ENCODE data around the gene DBR1. TPM values are rescaled to one million over a fixed set of nuclear protein-coding genes. Genes with fewer than 3 reads are reported as not detected.

Gene DBR1
- total and polyA plus RNA-seq, 9 of the 15 experiments (the other 6 are each of a cell fraction or from before 2014, with no cell fraction given), result 2.7 to 14.1 (median 10.9) TPM

DNA sequence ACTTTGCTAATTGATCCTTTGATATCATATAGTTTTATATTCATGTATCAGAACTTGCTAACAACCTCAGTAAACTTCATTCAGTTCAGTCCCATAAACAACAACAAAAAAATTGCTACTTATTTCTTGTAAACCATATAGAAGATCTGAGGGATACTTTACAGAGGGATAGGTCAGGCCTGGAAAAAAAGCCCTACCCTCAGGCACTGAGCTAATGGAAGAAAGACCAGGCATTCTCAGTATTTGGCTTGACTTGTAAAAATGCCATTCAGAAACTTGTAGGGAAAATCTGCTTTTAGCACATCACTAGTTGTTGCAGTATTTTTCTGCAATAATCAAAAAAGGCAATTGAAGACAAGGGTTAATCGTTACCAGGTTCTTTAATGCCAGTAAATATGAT, 45.5 kb upstream of the DBR1 start:
- ATAC-seq (no peak), FAIRE-seq (no peak), DNase-seq (ENCODE audit: extremely low read depth in 1 of 4, low spot score in 3 of 4) (no peak)
- Histone ChIP-seq H4K20me1 (replicated peaks; ENCODE audit: control insufficient read depth, insufficient read depth, low read length) (no peaks in the 10 kb centered on the region), H2AFZ (ENCODE audit: low read depth, low read length) (no peak overlapping the region), H3K27me3 (ENCODE audit: control insufficient read depth in 2 of 2, insufficient read depth in 2 of 2, low read length in 2 of 2) (no peaks in the 10 kb centered on the region), H3K36me3 (ENCODE audit: control insufficient read depth, insufficient read depth, low read length) (peaks cover 50% of the 10 kb centered on the region), H3K4me2 (ENCODE audit: insufficient read depth, low read length) (no peak overlapping the region), H3K27ac (ENCODE audit: extremely low read depth, low read depth, low read length) (no peak overlapping the region), H3K9me3 (replicated peaks; ENCODE audit: control insufficient read depth, insufficient read depth, low read depth, low read length) (no peaks in the 10 kb centered on the region), H3K4me3 (no peak overlapping the region), H3K4me1 (replicated peaks in 1 of 2; ENCODE audit: control insufficient read depth in 2 of 2, insufficient read depth in 2 of 2, low read length in 2 of 2) (no peaks in the 10 kb centered on the region; a peak in 1 of 5 replicates), H3K9me1 (ENCODE audit: control insufficient read depth, insufficient read depth, low read length) (no peaks in the 10 kb centered on the region), H3K79me2 (ENCODE audit: control insufficient read depth, insufficient read depth, low read length) (peaks cover 58% of the 10 kb centered on the region), H3K9ac (ENCODE audit: insufficient read depth in 1 of 2, low read depth in 2 of 2, low read length in 2 of 2) (no peak overlapping the region)
- TF ChIP-seq HMG20A (CRISPR knock-in tag; conservative IDR thresholded peaks at IDR 0.05), result no peak
- no peak for TF ChIP-seq ZSCAN29 (IDR thresholded peaks at IDR 0.05)
- no peak for TF ChIP-seq RAD21 (CRISPR knock-in tag; conservative IDR thresholded peaks at IDR 0.05 in 1 of 2, IDR thresholded peaks at IDR 0.05 in 1 of 2)
- TF ChIP-seq, protein P1, sequence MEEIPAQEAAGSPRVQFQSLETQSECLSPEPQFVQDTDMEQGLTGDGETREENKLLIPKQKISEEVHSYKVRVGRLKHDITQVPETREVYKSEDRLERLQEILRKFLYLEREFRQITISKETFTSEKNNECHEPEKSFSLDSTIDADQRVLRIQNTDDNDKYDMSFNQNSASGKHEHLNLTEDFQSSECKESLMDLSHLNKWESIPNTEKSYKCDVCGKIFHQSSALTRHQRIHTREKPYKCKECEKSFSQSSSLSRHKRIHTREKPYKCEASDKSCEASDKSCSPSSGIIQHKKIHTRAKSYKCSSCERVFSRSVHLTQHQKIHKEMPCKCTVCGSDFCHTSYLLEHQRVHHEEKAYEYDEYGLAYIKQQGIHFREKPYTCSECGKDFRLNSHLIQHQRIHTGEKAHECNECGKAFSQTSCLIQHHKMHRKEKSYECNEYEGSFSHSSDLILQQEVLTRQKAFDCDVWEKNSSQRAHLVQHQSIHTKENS (CRISPR knock-in tag; IDR thresholded peaks at IDR 0.05), result no peak
- TF ChIP-seq ZC3H8 (IDR thresholded peaks at IDR 0.05), result no peak
- TF ChIP-seq, protein P2, sequence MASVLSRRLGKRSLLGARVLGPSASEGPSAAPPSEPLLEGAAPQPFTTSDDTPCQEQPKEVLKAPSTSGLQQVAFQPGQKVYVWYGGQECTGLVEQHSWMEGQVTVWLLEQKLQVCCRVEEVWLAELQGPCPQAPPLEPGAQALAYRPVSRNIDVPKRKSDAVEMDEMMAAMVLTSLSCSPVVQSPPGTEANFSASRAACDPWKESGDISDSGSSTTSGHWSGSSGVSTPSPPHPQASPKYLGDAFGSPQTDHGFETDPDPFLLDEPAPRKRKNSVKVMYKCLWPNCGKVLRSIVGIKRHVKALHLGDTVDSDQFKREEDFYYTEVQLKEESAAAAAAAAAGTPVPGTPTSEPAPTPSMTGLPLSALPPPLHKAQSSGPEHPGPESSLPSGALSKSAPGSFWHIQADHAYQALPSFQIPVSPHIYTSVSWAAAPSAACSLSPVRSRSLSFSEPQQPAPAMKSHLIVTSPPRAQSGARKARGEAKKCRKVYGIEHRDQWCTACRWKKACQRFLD (CRISPR knock-in tag; IDR thresholded peaks at IDR 0.05), result no peak
- TF ChIP-seq KLF13 (tag; IDR thresholded peaks at IDR 0.05; ENCODE audit: borderline replicate concordance, low read depth), result no peak
- TF ChIP-seq, protein P3, sequence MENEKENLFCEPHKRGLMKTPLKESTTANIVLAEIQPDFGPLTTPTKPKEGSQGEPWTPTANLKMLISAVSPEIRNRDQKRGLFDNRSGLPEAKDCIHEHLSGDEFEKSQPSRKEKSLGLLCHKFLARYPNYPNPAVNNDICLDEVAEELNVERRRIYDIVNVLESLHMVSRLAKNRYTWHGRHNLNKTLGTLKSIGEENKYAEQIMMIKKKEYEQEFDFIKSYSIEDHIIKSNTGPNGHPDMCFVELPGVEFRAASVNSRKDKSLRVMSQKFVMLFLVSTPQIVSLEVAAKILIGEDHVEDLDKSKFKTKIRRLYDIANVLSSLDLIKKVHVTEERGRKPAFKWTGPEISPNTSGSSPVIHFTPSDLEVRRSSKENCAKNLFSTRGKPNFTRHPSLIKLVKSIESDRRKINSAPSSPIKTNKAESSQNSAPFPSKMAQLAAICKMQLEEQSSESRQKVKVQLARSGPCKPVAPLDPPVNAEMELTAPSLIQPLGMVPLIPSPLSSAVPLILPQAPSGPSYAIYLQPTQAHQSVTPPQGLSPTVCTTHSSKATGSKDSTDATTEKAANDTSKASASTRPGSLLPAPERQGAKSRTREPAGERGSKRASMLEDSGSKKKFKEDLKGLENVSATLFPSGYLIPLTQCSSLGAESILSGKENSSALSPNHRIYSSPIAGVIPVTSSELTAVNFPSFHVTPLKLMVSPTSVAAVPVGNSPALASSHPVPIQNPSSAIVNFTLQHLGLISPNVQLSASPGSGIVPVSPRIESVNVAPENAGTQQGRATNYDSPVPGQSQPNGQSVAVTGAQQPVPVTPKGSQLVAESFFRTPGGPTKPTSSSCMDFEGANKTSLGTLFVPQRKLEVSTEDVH (IDR thresholded peaks at IDR 0.05; ENCODE audit: low read depth, partially characterized antibody), result no peak
- no peak for TF ChIP-seq ZZZ3 (IDR thresholded peaks at IDR 0.05)
- TF ChIP-seq, protein P4, sequence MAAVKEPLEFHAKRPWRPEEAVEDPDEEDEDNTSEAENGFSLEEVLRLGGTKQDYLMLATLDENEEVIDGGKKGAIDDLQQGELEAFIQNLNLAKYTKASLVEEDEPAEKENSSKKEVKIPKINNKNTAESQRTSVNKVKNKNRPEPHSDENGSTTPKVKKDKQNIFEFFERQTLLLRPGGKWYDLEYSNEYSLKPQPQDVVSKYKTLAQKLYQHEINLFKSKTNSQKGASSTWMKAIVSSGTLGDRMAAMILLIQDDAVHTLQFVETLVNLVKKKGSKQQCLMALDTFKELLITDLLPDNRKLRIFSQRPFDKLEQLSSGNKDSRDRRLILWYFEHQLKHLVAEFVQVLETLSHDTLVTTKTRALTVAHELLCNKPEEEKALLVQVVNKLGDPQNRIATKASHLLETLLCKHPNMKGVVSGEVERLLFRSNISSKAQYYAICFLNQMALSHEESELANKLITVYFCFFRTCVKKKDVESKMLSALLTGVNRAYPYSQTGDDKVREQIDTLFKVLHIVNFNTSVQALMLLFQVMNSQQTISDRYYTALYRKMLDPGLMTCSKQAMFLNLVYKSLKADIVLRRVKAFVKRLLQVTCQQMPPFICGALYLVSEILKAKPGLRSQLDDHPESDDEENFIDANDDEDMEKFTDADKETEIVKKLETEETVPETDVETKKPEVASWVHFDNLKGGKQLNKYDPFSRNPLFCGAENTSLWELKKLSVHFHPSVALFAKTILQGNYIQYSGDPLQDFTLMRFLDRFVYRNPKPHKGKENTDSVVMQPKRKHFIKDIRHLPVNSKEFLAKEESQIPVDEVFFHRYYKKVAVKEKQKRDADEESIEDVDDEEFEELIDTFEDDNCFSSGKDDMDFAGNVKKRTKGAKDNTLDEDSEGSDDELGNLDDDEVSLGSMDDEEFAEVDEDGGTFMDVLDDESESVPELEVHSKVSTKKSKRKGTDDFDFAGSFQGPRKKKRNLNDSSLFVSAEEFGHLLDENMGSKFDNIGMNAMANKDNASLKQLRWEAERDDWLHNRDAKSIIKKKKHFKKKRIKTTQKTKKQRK (IDR thresholded peaks at IDR 0.05; ENCODE audit: borderline replicate concordance, low read depth, low read length), result no peak
- WGBS (ENCODE audit: insufficient coverage, low coverage, missing lambda C conversion rate), result 91% methylated on average over 1 of the region's 1 CpG
- CTCF ChIA-PET (ENCODE audit: low intra/inter-chr PET ratio), result no interaction called here
- intact Hi-C loops (cut with micrococcal nuclease) (no loop called here), in situ Hi-C loops (cut with MboI) (no loop called here)
- no TSS peak for BruUV-seq (replicated peaks)
- POLR2A ChIA-PET, result no interaction called here

Data from K562 (cell line).